HepG2 (cell line): Measurements from ENCODE around the gene CD80. TPM values are rescaled to one million over a fixed set of nuclear protein-coding genes. Genes with fewer than 3 reads are reported as not detected.
"Not testable (repeated sequence)": the region's sequence is repeated elsewhere in the genome, so short reads cannot be mapped to it uniquely, and the experiment has no call there.

Source experiments
- ATAC-seq: fragments of 200-7000 bp; cut with Tn5 transposase; 3 replicates; pipeline ENCODE4 v1.9.1; 2020; ENCODE audit warnings: mild to moderate bottlenecking, moderate library complexity
- BruUV-seq: library from RNA; stranded (reverse); fragments of 400-500 nt; replicated peaks from 2 replicates; lab custom pipeline; 2021; lab: Mats Ljungman, UMichigan
- CTCF ChIA-PET: fragments of 300-600 bp; formaldehyde crosslinking; extraction: SDS; loops from one replicate; lab custom pipeline; 2021; ENCODE audit warnings: low total read pairs, inconsistent platforms, low intra/inter-chr PET ratio; lab: Yijun Ruan, JAX
- POLR2A ChIA-PET: fragments of 350-600 bp; sonication (Branson Sonifier 250); formaldehyde crosslinking; loops from one replicate; lab custom pipeline; 2020; ENCODE audit warnings: antibody characterized with exemption, inconsistent platforms; lab: Yijun Ruan, JAX
- DNase-seq: peaks from one replicate; pipeline ENCODE4 v3.0.0-alpha.2; 2015; ENCODE audit warnings: low spot score
- FAIRE-seq: peaks from 3 replicates; lab custom pipeline; 2011; peaks lifted over from hg19 to GRCh38; lab: Jason Lieb, UNC
- H2AFZ ChIP-seq: one replicate; pipeline ENCODE4 v1.6.1; 2011; ENCODE audit warnings: low read length, inconsistent platforms
- H3K27ac ChIP-seq: fragments of 300-600 bp; 3 replicates; pipeline ENCODE4 v1.8.0; 2011; ENCODE audit warnings: mixed run types, mild to moderate bottlenecking, mixed read lengths, low read length, inconsistent platforms; ENCODE audit not compliant: insufficient read depth; ENCODE audit errors: extremely low read length
- H3K27me3 ChIP-seq, 2 experiments: fragments of 200-600 bp in 1 of 2; 2 replicates in 1 of 2; 3 replicates in 1 of 2; pipeline versions ENCODE4 v1.6.0 to v1.8.0; 2011; ENCODE audit warnings: low read length in 2 of 2, mild to moderate bottlenecking in 2 of 2, moderate library complexity in 2 of 2, inconsistent platforms in 1 of 2; ENCODE audit not compliant: insufficient read depth in 2 of 2, control insufficient read depth in 1 of 2
- H3K36me3 ChIP-seq, 2 experiments: fragments of 200-600 bp in 1 of 2; replicated peaks in 1 of 2; 2 replicates in 1 of 2; 3 replicates in 1 of 2; pipeline versions ENCODE4 v1.5.1 to v1.8.0; 2011; ENCODE audit warnings: low read length in 2 of 2, inconsistent platforms in 1 of 2; ENCODE audit not compliant: insufficient read depth in 2 of 2, control insufficient read depth in 1 of 2
- H3K4me1 ChIP-seq: 2 replicates; pipeline ENCODE4 v1.5.1; 2012; ENCODE audit warnings: low read length, inconsistent platforms; ENCODE audit not compliant: insufficient read depth
- H3K4me2 ChIP-seq: 2 replicates; pipeline ENCODE4 v1.6.0; 2011; ENCODE audit warnings: low read depth, low read length, inconsistent platforms
- H3K4me3 ChIP-seq, 3 experiments: fragments of 200-600 bp in 1 of 3; sonication (generic), shearing (Covaris generic) in 1 of 3; replicated peaks in 1 of 3; 2 replicates each; pipeline ENCODE4 v1.5.1; 2011 to 2016; ENCODE audit warnings: low read length in 3 of 3, inconsistent platforms in 2 of 3, low read depth in 2 of 3, mild to moderate bottlenecking in 2 of 3, control low read depth in 1 of 3, mixed read lengths in 1 of 3; ENCODE audit not compliant: insufficient read depth in 1 of 3
- H3K79me2 ChIP-seq: one replicate; pipeline ENCODE4 v1.6.1; 2011; ENCODE audit warnings: low read length, inconsistent platforms; ENCODE audit not compliant: insufficient read depth
- H3K9ac ChIP-seq: 2 replicates; pipeline ENCODE4 v1.6.0; 2011; ENCODE audit warnings: mild to moderate bottlenecking, low read depth, low read length, inconsistent platforms; ENCODE audit not compliant: insufficient read depth
- H3K9me3 ChIP-seq: 2 replicates; pipeline ENCODE4 v1.5.1; 2012; ENCODE audit warnings: mild to moderate bottlenecking, low read length
- H4K20me1 ChIP-seq: 2 replicates; pipeline ENCODE4 v1.6.0; 2011; ENCODE audit warnings: inconsistent platforms, mild to moderate bottlenecking, low read length, moderate library complexity; ENCODE audit not compliant: insufficient read depth
- CEBPB ChIP-seq: IDR thresholded peaks from 2 replicates; pipeline ENCODE4 v1.6.1; 2011; ENCODE audit warnings: low read depth, low read length, improper control_type of control experiment, borderline replicate concordance
- WGBS: methylation state at CpG from one replicate; pipeline ENCODE4 v1.1.6; 2017; ENCODE audit warnings: low lambda C conversion rate; 5-methylcytosine and 5-hydroxymethylcytosine counted together
- in situ Hi-C: cut with HindIII; loops from 2 replicates; pipeline ENCODE4 v1.10.0; 2017; ENCODE audit warnings: low pct_unique_long_range_greater_than_20kb; ENCODE audit not compliant: extremely low pct_ligation_motif_present
- intact Hi-C: fragments of 100-400 bp; cut with micrococcal nuclease; formaldehyde crosslinking; loops from one replicate; pipeline ENCODE4 v1.10.0; 2022; ENCODE audit not compliant: unreplicated experiment
- polyA plus RNA-seq, 8 experiments: library from polyadenylated mRNA; depleted of rRNA in 3 of 8; stranded (reverse) in 7 of 8; unstranded in 1 of 8; fragments of >200 nt; fragmentation: Illumina TruSeq in 4 of 8; extraction: Trizol in 4 of 8; gene quantifications; 2 replicates each; pipeline versions ENCODE4 v1.2.1 to v1.2.3, GENCODE V29; 2011 to 2016; ENCODE audit warnings: low read depth in 4 of 8, missing spikeins in 1 of 8, mixed read lengths in 1 of 8; ENCODE audit not compliant: insufficient read depth in 1 of 8
- total RNA-seq, 5 experiments: library from RNA; depleted of rRNA; stranded (reverse); fragments of >200 nt; fragmentation: Illumina TruSeq; extraction: Trizol; gene quantifications; 2 replicates each; pipeline ENCODE4 v1.2.3, GENCODE V29; 2016; ENCODE audit warnings: low read depth in 1 of 5
- TF ChIP-seq, protein P1 (sequence below): sonication (generic); formaldehyde crosslinking; IDR thresholded peaks from 2 replicates; pipeline ENCODE4 v1.8.1; 2023; ENCODE audit warnings: mild to moderate bottlenecking, missing genetic modification reagents

The CD80 gene
- total and polyA plus RNA-seq, 2 of the 13 experiments (the other 11 are each of a cell fraction or from before 2014, with no cell fraction given) = not detected

DNA sequence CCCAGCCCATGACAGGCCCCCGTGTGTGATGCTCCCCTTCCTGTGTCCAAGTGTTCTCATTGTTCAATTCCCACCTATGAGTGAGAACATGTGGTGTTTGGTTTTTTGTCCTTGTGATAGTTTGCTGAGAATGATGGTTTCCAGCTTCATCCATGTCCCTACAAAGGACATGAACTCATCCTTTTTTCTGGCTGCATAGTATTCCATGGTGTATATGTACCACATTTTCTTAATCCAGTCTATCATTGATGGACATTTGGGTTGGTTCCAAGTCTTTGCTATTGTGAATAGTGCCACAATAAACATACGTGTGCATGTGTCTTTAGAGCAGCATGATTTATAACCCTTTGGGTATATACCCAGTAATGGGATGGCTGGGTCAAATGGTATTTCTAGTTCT lies 3.9 kb upstream of the CD80 start:
- H4K20me1 ChIP-seq, POLR2A ChIA-PET, intact Hi-C loops, H3K4me3 ChIP-seq, H3K4me2 ChIP-seq, H3K79me2 ChIP-seq, H3K27me3 ChIP-seq, in situ Hi-C loops, FAIRE-seq, ATAC-seq, H3K36me3 ChIP-seq, DNase-seq, H3K4me1 ChIP-seq, H3K27ac ChIP-seq, BruUV-seq, H3K9me3 ChIP-seq, H3K9ac ChIP-seq, CTCF ChIA-PET, H2AFZ ChIP-seq: not testable (repeated sequence)
- WGBS = 42% methylated on average over 2 of the region's 2 CpGs

DNA sequence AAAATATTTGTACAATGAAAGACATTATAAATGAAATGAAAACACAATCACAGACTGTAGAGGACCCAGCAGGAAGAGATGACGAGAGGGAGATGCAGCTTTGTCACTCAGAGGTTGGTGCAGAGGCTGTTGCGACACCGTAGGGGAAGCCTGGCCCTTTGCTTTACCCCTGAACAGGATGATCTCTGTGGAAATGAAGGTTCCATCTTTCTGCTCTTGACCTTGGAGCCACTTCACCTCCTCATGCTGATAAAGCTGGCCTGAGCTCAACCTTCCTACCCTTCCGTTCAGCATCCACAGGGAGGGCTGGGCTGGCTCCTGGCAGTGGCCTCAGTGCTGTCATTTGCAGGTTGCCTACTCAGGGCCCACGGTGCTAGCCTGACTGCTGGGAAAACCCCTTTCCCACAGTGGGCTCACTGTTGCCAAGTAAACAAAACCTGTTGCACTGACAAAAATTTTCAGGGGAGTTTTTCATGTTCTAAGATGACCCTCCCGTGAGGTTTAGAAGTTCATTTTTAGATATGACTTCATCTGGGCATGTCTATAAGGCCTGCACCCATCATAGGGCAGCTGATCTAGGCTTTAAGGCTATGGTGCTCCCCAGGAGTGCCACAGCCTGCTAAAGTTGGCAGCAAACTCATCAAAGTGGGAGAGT lies 3.0 kb upstream of the CD80 start:
- BruUV-seq = no TSS peak

More for the DNA sequence above, 3.0 kb upstream of the CD80 start:
- FAIRE-seq (no peak), ATAC-seq (peak; percentile 38; the same call in 1 of the 3 replicates), DNase-seq (no peak)
- H3K4me1 ChIP-seq = no peaks in the 10 kb centered on the region
- H3K36me3 ChIP-seq = no peaks in the 10 kb centered on the region
- H3K4me3 ChIP-seq = no peak overlapping the region
- H3K9me3 ChIP-seq = no peaks in the 10 kb centered on the region
- 3% methylated on average over 4 of the region's 6 CpGs for WGBS
- no peaks in the 10 kb centered on the region for H4K20me1 ChIP-seq
- H3K9ac ChIP-seq = no peak overlapping the region
- in situ Hi-C loops = no loop called here
- intact Hi-C loops = no loop called here
- no peak overlapping the region for H3K4me2 ChIP-seq
- H3K27ac ChIP-seq = no peak overlapping the region
- no peak overlapping the region for H2AFZ ChIP-seq
- H3K27me3 ChIP-seq = peaks cover 0 to 2% of the 10 kb centered on the region in 2 experiments; a peak in 1 of 5 replicates
- H3K79me2 ChIP-seq = no peaks in the 10 kb centered on the region
- POLR2A ChIA-PET = no interaction called here
- TF ChIP-seq, protein P1, sequence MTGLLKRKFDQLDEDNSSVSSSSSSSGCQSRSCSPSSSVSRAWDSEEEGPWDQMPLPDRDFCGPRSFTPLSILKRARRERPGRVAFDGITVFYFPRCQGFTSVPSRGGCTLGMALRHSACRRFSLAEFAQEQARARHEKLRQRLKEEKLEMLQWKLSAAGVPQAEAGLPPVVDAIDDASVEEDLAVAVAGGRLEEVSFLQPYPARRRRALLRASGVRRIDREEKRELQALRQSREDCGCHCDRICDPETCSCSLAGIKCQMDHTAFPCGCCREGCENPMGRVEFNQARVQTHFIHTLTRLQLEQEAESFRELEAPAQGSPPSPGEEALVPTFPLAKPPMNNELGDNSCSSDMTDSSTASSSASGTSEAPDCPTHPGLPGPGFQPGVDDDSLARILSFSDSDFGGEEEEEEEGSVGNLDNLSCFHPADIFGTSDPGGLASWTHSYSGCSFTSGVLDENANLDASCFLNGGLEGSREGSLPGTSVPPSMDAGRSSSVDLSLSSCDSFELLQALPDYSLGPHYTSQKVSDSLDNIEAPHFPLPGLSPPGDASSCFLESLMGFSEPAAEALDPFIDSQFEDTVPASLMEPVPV (CRISPR knock-in tag) = no peak
- TF ChIP-seq CEBPB = peak; percentile 76; the same call in 1 of the 2 replicates
- CTCF ChIA-PET = no interaction called here
